Measurements from ENCODE around the gene RUVBL1. TPM values are rescaled to one million over a fixed set of nuclear protein-coding genes. Genes with fewer than 3 reads are reported as not detected.
A peak's percentile ranks its signal among the peaks of the same experiment; 100 is the strongest.
"Not testable (repeated sequence)": the region's sequence is repeated elsewhere in the genome, so short reads cannot be mapped to it uniquely, and the experiment has no call there.

Gene RUVBL1
- total and polyA plus RNA-seq, 2 experiments from 2014 or later: 83.1 to 95.2 TPM

DNA sequence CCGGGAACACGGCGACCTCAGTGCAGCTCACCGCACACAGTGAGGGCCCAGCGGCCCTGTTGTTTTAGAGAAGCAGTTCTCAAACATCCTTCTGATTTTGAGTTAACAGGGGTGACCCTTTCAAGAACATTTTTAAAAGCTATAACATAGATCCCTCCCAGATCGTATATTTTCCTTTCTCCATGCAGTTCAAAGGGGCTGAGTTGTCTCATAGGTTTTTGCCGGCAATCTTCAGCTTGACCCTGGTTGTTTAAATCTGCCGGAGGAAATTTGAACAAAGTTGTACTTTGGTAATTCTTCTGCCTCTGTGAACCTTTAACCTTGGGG lies 44.0 kb upstream of the RUVBL1 start:
- Histone ChIP-seq H3K9me3 (ENCODE audit: low read depth) (no peaks in the 10 kb centered on the region), H3K4me3 (no peak overlapping the region), H3K27ac (peak overlapping the region; percentile 29), H3K36me3 (no peaks in the 10 kb centered on the region), H3K27me3 (no peaks in the 10 kb centered on the region), H3K4me1 (ENCODE audit: low read depth) (peaks cover 13% of the 10 kb centered on the region)
- TF ChIP-seq CTCF (IDR thresholded peaks at IDR 0.05; ENCODE audit: low read depth, low read length): no peak
- DNase-seq (ENCODE audit: low read depth in 1 of 2, low spot score in 1 of 2): no peak

GRCh38 chr3:128166971-128167453 lies 43.4 kb upstream of the RUVBL1 start:
- no peak for TF ChIP-seq CTCF (IDR thresholded peaks at IDR 0.05; ENCODE audit: low read depth, low read length)
- Histone ChIP-seq H3K9me3 (ENCODE audit: low read depth) (no peaks in the 10 kb centered on the region), H3K4me3 (no peak overlapping the region), H3K27me3 (no peaks in the 10 kb centered on the region), H3K36me3 (no peaks in the 10 kb centered on the region), H3K4me1 (ENCODE audit: low read depth) (peaks cover 13% of the 10 kb centered on the region), H3K27ac (no peak overlapping the region)
- no peak for DNase-seq (ENCODE audit: low read depth in 1 of 2, low spot score in 1 of 2)

DNA sequence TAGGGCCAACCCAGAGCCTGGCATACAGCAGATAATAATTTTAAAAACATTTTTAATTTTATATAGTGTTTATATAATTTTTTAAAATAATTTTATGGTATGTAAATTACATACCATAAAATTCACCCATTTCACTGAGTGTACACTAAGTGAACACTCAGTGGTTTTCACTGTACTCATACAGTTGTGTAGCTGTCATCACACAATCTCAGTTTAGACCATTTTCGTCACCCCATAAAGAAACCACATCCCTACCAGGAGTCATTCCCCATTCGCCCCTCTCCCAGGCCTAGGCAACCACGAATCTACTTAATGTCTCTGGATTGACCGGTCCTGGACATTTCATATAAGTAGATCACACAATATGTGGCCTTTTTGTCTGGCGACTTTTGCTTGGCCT lies 39.8 kb upstream of the RUVBL1 start:
- H3K27me3 ChIP-seq: no peaks in the 10 kb centered on the region
- peaks cover 8% of the 10 kb centered on the region for H3K4me1 ChIP-seq (ENCODE audit: low read depth)
- DNase-seq (ENCODE audit: low read depth in 1 of 2, low spot score in 1 of 2): no peak
- no peaks in the 10 kb centered on the region for H3K9me3 ChIP-seq (ENCODE audit: low read depth)
- H3K4me3 ChIP-seq: no peak overlapping the region
- H3K27ac ChIP-seq: no peak overlapping the region
- no peak for TF ChIP-seq CTCF (IDR thresholded peaks at IDR 0.05; ENCODE audit: low read depth, low read length)
- no peaks in the 10 kb centered on the region for H3K36me3 ChIP-seq

DNA sequence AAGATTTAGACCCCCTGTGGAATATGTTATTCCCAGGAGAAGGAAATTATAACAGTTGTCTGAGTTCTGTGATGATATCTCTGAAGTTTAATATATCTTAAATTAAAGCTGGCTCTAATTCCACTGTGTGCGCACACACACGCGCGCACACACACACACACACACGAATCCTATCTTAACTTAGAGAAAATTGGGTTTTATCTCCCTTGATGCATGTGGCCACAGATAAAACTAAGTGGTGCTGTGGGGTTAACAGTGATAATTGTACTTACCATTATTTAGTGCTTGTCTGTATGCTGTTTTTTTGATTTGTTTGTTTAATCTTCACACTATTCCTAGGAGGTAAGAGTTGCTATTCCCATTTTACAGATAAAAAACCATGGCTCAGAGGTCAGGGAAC lies 37.0 kb upstream of the RUVBL1 start:
- Histone ChIP-seq H3K4me1 (ENCODE audit: low read depth) (no peaks in the 10 kb centered on the region), H3K4me3 (no peak overlapping the region), H3K27me3 (no peaks in the 10 kb centered on the region), H3K36me3 (no peaks in the 10 kb centered on the region), H3K9me3 (ENCODE audit: low read depth) (no peaks in the 10 kb centered on the region), H3K27ac (no peak overlapping the region)
- no peak for TF ChIP-seq CTCF (IDR thresholded peaks at IDR 0.05; ENCODE audit: low read depth, low read length)
- DNase-seq (ENCODE audit: low read depth in 1 of 2, low spot score in 1 of 2): no peak

- Histone ChIP-seq H3K27ac (no peak overlapping the region), H3K4me1 (ENCODE audit: low read depth) (peaks cover 7% of the 10 kb centered on the region), H3K9me3 (ENCODE audit: low read depth) (no peaks in the 10 kb centered on the region), H3K4me3 (no peak overlapping the region), H3K27me3 (no peaks in the 10 kb centered on the region), H3K36me3 (no peaks in the 10 kb centered on the region)
- no peak for TF ChIP-seq CTCF (IDR thresholded peaks at IDR 0.05; ENCODE audit: low read depth, low read length)
- no peak for DNase-seq (ENCODE audit: low read depth in 1 of 2, low spot score in 1 of 2)
Measured at GRCh38 chr3:128155616-128156360, 32.2 kb upstream of the RUVBL1 start.

DNA sequence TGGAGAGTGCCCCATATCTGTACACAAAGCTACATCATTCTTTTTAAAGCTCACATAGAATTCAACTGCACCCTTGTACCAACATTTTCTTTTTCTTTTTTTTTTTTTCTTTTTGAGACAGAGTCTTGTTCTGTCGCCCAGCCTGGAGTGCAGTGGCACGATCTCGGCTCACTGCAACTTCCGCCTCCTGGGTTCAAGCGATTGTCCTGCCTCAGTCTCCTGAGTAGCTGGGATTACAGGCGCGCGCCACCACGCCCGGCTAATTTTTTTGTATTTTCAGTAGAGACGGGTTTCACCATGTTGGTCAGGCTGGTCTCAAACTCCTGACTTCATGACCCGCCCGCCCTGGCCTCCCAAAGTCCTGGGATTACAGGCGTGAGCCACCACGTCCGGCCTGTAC lies 30.7 kb upstream of the RUVBL1 start:
- H3K4me3 ChIP-seq: peak overlapping the region; percentile 71
- not testable (repeated sequence) for H3K4me1 ChIP-seq (ENCODE audit: low read depth); H3K9me3 ChIP-seq (ENCODE audit: low read depth); H3K36me3 ChIP-seq; H3K27me3 ChIP-seq; H3K27ac ChIP-seq; DNase-seq (ENCODE audit: low read depth in 1 of 2, low spot score in 1 of 2)

Data from cardiac muscle cell (in vitro differentiated cells and primary cell).